HG03280 (cell line): ENCODE data around the gene SNF8.
A peak's percentile ranks its signal among the peaks of the same experiment; 100 is the strongest.
"Not testable (repeated sequence)": the region's sequence is repeated elsewhere in the genome, so short reads cannot be mapped to it uniquely, and the experiment has no call there.

ENCODE experiments used
- ATAC-seq: cut with Tn5 transposase; IDR thresholded peaks from one replicate; pipeline ENCODE4 v1.9.1; 2021; ENCODE audit warnings: mild to moderate bottlenecking, moderate library complexity; ENCODE audit not compliant: unreplicated experiment

SNF8 gene

DNA sequence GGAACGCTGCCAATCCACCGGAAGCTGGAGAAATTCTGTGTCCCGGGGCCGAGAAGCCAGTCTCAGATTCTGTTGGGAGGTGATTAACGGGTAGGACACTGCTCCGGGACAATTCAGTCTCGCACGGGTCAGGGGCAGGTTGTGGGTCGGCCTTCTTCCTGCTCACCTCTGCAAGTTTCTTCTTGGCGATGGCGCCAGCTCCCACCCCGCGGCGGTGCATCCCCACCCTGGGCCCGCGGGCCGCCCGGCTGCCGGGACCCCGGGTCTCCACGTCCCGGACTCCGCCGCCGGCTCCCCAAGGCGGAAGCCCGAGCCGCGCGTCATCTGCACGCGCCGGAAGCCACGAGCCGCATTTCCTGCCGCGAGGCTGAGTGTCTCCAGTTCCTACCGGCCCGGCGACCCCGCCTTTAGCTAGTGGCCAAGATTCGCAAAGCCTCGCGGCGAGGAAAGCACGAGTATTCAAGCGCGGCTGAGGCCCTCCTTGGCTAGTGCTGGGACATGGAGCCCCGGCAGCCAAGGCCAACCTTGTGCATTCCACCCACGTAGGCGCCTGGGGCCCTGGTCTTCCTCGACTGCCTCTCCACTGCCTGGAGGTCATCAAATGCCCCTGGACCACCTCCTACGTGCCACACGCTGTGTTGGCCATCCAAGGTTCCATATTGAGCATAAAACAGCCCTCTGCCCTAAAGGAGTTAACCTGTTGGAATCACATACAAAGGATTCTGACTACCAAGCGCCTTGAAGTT lies at the start of gene SNF8:
Gene SNF8 (minus strand): TSS at position 328 of the 746 bp plus-strand sequence. CDS start 108 bp downstream, at position 220.
- ATAC-seq = peak; percentile 87

GRCh38 chr17:48993951-48994350 lies 49.3 kb upstream of the SNF8 start:
- no peak for ATAC-seq

- ATAC-seq = no peak
Observed at GRCh38 chr17:48993305-48993704, 48.7 kb upstream of the SNF8 start.

DNA sequence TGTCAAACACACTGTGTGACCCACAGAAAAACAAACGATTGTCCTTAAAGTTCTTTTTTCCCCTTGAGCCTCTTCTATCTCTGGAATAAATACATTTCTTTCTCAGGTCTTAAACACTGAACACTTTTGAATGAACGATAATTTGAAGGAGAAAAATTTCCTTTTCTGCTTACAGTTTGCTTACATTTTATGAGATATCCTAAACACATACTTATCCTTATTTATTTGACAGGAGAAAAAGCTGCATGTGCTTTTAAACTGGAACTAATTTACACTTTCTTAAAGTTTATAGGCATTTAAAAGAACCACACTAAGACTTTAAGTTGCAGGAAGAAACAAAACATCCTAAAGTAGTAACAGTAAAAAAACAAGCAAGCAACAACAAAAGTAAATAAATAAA lies 47.8 kb upstream of the SNF8 start:
- no peak for ATAC-seq

DNA sequence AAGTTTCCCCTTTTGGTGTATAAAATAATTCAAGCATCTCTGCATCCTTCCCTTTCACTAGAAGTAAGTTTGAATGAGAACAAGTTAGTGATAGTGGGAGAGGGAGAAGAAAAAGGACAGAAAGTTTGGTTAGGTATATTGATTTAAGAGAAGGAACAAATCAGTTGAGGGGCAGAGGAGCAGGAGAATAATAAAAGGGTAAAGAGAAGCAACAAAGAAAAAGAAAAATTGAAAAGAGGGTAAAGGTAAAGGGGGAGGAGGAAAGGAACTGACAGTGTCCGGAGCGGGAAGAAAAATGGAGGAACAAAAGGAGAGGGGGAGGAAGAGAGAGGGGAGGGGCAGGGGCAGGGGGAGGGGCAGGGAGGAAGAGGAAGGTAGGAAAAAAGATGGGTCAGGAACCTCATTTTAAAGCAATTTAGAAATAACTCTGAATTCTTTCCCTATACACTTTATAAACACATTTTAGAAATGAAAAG lies 46.3 kb upstream of the SNF8 start:
- no peak for ATAC-seq

GRCh38 chr17:48989100-48989499 lies 44.5 kb upstream of the SNF8 start:
- no peak for ATAC-seq

GRCh38 chr17:48985436-48986245 lies 41.0 kb upstream of the SNF8 start:
- ATAC-seq = no peak

DNA sequence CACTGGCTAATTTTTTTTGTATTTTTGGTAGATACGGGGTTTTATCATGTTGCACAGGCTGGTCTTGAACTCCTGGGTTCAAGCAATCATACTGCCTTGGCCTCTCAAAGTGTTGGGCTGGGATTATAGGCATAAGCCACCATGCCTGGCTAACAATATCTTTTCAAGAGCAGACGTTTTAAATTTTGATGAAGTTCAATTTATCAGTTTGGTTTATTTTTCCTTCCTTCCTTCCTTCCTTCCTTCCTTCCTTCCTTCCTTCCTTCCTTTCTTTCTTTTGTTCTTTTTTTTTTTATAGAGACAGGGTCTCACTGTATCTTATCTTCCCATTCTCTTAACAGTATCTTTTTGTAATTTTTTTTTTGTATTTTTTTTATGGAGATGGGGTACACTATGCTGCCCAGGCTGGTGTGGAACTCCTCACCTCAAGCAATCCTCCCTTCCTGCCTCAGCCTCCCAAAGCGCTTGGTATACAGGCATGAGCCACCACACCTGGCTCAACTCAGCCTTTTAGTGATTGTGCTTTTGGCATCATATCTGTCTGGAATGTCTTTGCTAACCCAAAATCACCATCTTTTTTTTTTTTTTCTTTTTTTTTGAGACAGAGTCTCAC lies 37.4 kb upstream of the SNF8 start:
- ATAC-seq = no peak

DNA sequence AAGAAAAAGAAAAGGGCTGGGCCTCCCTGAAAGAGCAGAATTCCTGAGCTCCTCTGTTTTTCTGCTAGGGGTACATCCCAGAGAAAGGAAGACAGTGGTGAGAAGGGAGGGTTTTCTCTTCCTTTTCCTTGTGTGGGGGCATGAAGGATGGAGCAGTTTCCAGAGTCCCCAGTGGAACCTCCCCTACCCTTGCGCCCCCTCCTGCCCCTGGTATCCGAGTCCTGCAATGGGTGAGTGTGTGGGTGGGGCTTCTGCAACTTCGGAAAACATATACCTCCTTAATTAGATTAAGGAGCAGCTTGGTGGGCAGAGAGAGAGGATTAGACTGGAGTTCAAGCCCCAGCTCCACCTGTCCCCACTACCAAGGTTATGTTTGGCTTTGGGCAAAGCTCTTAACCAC lies 29.2 kb upstream of the SNF8 start:
- ATAC-seq = no peak

GRCh38 chr17:48972749-48973097 lies 28.1 kb upstream of the SNF8 start:
- ATAC-seq = no peak

DNA sequence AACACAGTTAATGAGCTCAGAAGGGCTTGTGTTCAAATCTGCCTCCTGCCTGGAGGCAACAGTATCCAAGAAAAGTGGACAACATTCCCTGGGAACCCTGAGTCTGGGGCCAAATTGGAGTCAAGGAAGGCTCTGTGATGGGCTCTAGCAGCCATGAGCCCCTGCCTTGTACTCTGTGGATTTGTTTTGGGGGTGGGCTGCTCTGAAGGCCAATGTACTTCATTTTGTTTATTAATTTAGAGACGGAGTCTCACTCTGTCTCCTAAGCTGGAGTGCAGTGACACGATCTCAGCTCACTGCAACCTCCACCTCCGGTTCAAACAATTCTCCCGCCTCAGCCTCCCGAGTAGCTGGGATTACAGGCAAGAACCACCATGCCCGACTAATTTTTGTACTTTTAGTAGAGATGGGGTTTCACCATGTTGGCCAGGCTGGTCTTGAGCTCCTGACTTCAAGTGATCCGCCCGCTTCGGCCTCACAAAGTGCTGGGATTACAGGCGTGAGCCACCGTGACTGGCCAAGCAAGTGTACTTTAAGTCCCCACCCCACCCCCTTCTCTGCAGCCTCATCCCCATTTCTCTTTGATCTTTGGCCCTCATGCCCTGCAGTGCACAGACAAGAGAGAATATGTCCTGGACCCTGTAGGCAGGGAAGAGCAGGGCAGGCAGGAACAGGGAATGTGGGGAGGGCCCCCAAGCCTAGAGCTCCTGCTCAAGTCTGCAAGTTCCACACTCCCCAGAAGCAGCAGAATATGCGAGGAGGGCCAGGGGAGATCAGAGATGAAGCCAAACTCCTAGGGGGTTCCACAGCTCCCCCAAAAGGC lies 26.4 kb upstream of the SNF8 start:
- no peak for ATAC-seq

DNA sequence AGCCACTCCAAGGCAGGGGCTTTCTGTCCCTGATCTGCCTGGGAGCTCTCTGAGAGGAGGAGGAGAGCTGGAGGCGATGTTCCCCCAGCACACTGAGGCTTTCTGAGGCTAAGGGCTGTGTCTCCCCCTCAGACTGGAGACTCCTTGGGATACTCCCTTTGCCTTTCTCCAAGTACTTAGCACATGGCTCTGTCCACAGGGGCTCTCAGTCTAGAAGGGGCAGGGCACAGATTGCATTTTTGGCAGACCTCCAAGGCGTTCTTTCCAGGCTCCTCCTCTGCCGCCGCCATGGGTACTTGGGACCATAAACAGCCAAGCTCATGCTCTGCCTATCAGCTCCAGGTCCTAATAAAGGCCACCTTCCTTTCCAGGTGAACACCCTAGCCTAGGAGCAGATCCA lies 25.6 kb upstream of the SNF8 start:
- ATAC-seq = no peak

GRCh38 chr17:48961516-48962233 lies 17.0 kb upstream of the SNF8 start:
- no peak for ATAC-seq

DNA sequence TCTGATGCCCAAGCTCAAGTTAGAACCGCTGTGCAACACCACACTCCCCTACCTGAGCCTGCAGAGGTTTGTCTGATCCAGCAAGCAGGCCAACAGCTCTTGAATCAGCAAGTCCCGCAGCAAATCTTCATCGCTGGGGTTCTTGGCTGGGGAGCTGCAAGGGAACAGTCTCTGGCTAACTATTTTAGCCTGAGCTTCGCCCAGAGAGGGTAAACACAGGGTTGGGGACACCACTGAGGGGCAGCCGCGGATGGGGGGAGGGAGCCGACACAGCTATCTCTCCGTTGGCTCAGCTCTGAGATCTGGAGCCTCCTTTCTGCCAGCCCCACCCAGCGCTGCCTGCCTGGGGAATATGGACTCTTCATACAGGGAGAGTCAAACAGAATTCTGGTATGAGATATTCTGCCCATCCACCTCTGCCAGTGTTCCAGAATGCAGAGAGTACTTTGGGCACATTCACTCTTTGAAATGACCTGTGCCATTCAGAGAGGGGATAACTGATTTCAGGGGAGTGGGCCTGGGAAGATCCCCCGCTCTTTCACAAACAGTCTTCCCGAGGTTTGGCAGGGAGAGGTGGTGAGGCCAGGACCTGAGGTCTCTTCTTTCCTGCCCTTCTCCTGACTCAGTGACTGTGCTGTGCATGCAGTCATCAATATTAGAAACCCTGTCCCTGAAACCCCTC lies 16.3 kb upstream of the SNF8 start:
- no peak for ATAC-seq

DNA sequence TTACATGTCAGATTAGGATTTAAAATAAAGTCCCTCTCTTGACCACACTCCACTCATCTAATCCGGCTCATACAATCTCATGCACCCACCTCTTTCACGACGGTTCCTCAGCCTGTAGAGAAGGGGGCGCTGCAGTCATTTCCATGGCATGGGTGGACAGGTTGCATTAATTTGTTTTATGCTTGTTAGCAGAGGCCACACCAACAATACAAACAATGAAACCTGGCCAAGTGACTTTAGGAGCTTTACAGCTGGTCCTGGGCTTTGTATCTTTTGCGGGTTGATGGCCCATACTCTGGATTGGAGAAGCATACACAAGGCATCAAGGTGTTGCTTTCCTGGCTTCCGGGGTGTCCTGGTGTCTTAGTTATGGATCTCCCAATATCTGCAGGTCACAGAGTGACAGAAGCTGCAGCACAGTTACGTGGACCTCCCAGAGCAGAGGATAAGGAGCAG lies 9.7 kb upstream of the SNF8 start:
- no peak for ATAC-seq

- no peak for ATAC-seq
Observed at GRCh38 chr17:48952904-48953303, 8.3 kb upstream of the SNF8 start.

DNA sequence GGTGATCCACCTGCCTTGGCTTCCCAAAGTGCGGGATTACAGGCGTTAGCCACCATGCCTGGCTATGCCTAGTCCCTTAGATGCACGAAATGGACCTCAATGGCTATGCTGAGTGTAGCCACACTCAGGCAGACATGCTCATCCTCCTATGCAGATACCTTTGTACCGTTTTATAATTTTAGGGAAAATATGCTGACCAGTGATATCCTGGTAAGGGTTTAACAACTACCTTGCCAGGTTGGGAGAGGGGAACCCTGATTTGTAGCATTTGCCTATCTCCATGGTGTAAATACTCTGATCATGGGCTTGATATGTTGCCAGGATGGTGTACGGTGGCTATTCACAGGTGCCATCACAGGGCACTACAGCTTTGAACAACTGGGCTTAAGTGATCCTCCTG lies 6.9 kb upstream of the SNF8 start:
- no peak for ATAC-seq

- not testable (repeated sequence) for ATAC-seq
Observed at GRCh38 chr17:48945261-48945651, 614 bp upstream of the SNF8 start.

- ATAC-seq = no peak
Observed at GRCh38 chr17:48933035-48933434, 11.6 kb downstream of the SNF8 start.

GRCh38 chr17:48930435-48930873 lies 14.2 kb downstream of the SNF8 start:
- no peak for ATAC-seq
